H1 (cell line): Measurements from ENCODE around the gene ADRM1. TPM values are rescaled to one million over a fixed set of nuclear protein-coding genes. Genes with fewer than 3 reads are reported as not detected.

Source experiments
- CTCF ChIA-PET: fragments of 300-600 bp; sonication (Branson Sonifier 250); formaldehyde crosslinking; loops from one replicate; lab custom pipeline; 2021; ENCODE audit not compliant: partially characterized antibody; lab: Charles Lee
- POLR2A ChIA-PET: fragments of 300-600 bp; sonication (Branson Sonifier 250); formaldehyde crosslinking; loops from one replicate; lab custom pipeline; 2021; ENCODE audit warnings: inconsistent platforms; ENCODE audit not compliant: partially characterized antibody; lab: Charles Lee
- DNase-seq, 2 experiments: peaks; one replicate each; pipeline versions ENCODE4 v3.0.0 to v3.0.0-alpha.2; 2010 to 2022; ENCODE audit warnings: low spot score in 2 of 2, low read depth in 1 of 2, mixed read lengths in 1 of 2
- FAIRE-seq: peaks from 2 replicates; lab custom pipeline; 2011; peaks lifted over from hg19 to GRCh38; lab: Jason Lieb, UNC
- H2AFZ ChIP-seq: 2 replicates; pipeline ENCODE4 v1.8.1; 2012; ENCODE audit warnings: low read length, inconsistent platforms
- H2AK5ac ChIP-seq: 2 replicates; pipeline ENCODE4 v1.6.1; 2013; ENCODE audit warnings: low read depth, low read length
- H2BK120ac ChIP-seq: replicated peaks from 2 replicates; pipeline ENCODE3; 2013; ENCODE audit warnings: low read depth, low read length, inconsistent platforms
- H2BK12ac ChIP-seq: 2 replicates; pipeline ENCODE4 v1.6.1; 2013; ENCODE audit warnings: low read depth, low read length
- H2BK15ac ChIP-seq: 2 replicates; pipeline ENCODE4 v1.6.1; 2013; ENCODE audit warnings: low read length
- H2BK20ac ChIP-seq: 2 replicates; pipeline ENCODE4 v1.6.1; 2013; ENCODE audit warnings: low read length
- H2BK5ac ChIP-seq: 2 replicates; pipeline ENCODE4 v1.6.1; 2013; ENCODE audit warnings: low read depth, low read length
- H3K14ac ChIP-seq: 2 replicates; pipeline ENCODE4 v1.6.1; 2013; ENCODE audit warnings: inconsistent platforms; ENCODE audit not compliant: insufficient read length
- H3K18ac ChIP-seq: 2 replicates; pipeline ENCODE4 v1.6.1; 2013; ENCODE audit warnings: low read length; ENCODE audit errors: extremely low read depth
- H3K23ac ChIP-seq: 2 replicates; pipeline ENCODE4 v1.6.1; 2013; ENCODE audit warnings: inconsistent platforms; ENCODE audit not compliant: insufficient read length
- H3K23me2 ChIP-seq: 2 replicates; pipeline ENCODE4 v1.6.1; 2013; ENCODE audit warnings: low read depth, low read length
- H3K27ac ChIP-seq: 2 replicates; pipeline ENCODE4 v1.6.1; 2011; ENCODE audit warnings: low read depth, low read length, inconsistent platforms
- H3K27me3 ChIP-seq, 4 experiments: replicated peaks in 1 of 4; 1 replicate in 1 of 4; 2 replicates in 3 of 4; pipeline versions ENCODE4 v1.6.1 to v1.8.1; 2011 to 2013; ENCODE audit warnings: low read length in 3 of 4, mild to moderate bottlenecking in 3 of 4, inconsistent platforms in 2 of 4, mixed read lengths in 2 of 4, moderate library complexity in 1 of 4; ENCODE audit not compliant: control insufficient read depth in 3 of 4, insufficient read depth in 3 of 4; ENCODE audit errors: extremely low read depth in 1 of 4
- H3K36me3 ChIP-seq, 4 experiments: 2 replicates each; pipeline versions ENCODE4 v1.6.1 to v1.8.1; 2011 to 2013; ENCODE audit warnings: mild to moderate bottlenecking in 4 of 4, low read length in 3 of 4, moderate library complexity in 2 of 4, control low read depth in 1 of 4, inconsistent platforms in 1 of 4; ENCODE audit not compliant: insufficient read depth in 4 of 4, control insufficient read depth in 2 of 4
- H3K4ac ChIP-seq: replicated peaks from 2 replicates; pipeline ENCODE3; 2013; ENCODE audit warnings: low read length, low read depth, mixed read lengths, inconsistent platforms; ENCODE audit not compliant: insufficient read length
- H3K4me1 ChIP-seq, 4 experiments: replicated peaks in 1 of 4; 1 replicate in 1 of 4; 2 replicates in 3 of 4; pipeline versions ENCODE4 v1.6.1 to v1.8.1; 2011 to 2013; ENCODE audit warnings: low read length in 3 of 4, inconsistent platforms in 2 of 4, mixed read lengths in 1 of 4; ENCODE audit not compliant: insufficient read depth in 4 of 4, control insufficient read depth in 3 of 4
- H3K4me2 ChIP-seq, 2 experiments: 2 replicates each; pipeline versions ENCODE4 v1.6.1 to v1.8.1; 2011 to 2013; ENCODE audit warnings: low read depth in 2 of 2, low read length in 2 of 2, control low read depth in 1 of 2, inconsistent platforms in 1 of 2, mild to moderate bottlenecking in 1 of 2; ENCODE audit not compliant: insufficient read depth in 1 of 2
- H3K4me3 ChIP-seq, 4 experiments: fragments of 200-600, 300-600 bp in 1 of 4; sonication (generic), shearing (Covaris generic), sonication (Bioruptor Twin) in 1 of 4; 2 replicates each; pipeline versions ENCODE4 v1.5.1 to v1.8.1; 2011 to 2016; ENCODE audit warnings: low read length in 4 of 4, low read depth in 3 of 4, control low read depth in 2 of 4, inconsistent platforms in 2 of 4, mild to moderate bottlenecking in 2 of 4, mixed read lengths in 1 of 4, moderate library complexity in 1 of 4; ENCODE audit not compliant: insufficient read depth in 2 of 4; ENCODE audit errors: extremely low read depth in 1 of 4
- H3K56ac ChIP-seq: replicated peaks from 2 replicates; pipeline ENCODE3; 2013; ENCODE audit warnings: low read depth, mild to moderate bottlenecking, mixed read lengths, low read length, inconsistent platforms; ENCODE audit not compliant: insufficient read length
- H3K79me1 ChIP-seq: 2 replicates; pipeline ENCODE4 v1.6.1; 2013; ENCODE audit warnings: low read depth, low read length, control low read depth
- H3K79me2 ChIP-seq, 2 experiments: 2 replicates each; pipeline versions ENCODE4 v1.6.1 to v1.8.1; 2012 to 2013; ENCODE audit warnings: low read length in 2 of 2, mild to moderate bottlenecking in 2 of 2, inconsistent platforms in 1 of 2; ENCODE audit not compliant: insufficient read depth in 2 of 2, control insufficient read depth in 1 of 2
- H3K9ac ChIP-seq, 4 experiments: replicated peaks in 1 of 4; 1 replicate in 1 of 4; 2 replicates in 3 of 4; pipeline versions ENCODE4 v1.6.1 to v1.8.1; 2011 to 2013; ENCODE audit warnings: low read depth in 3 of 4, low read length in 3 of 4, control low read depth in 2 of 4, mild to moderate bottlenecking in 2 of 4, moderate library complexity in 2 of 4, inconsistent platforms in 1 of 4; ENCODE audit errors: extremely low read depth in 1 of 4
- H3K9me3 ChIP-seq, 2 experiments: 2 replicates each; pipeline versions ENCODE4 v1.6.1 to v1.8.1; 2012 to 2013; ENCODE audit warnings: mild to moderate bottlenecking in 2 of 2, moderate library complexity in 2 of 2, control low read depth in 1 of 2, inconsistent platforms in 1 of 2, low read depth in 1 of 2, low read length in 1 of 2, mixed read lengths in 1 of 2; ENCODE audit not compliant: insufficient read depth in 2 of 2
- H4K20me1 ChIP-seq, 2 experiments: replicated peaks in 1 of 2; 2 replicates each; pipeline versions ENCODE3 to v1.8.1; 2011 to 2013; ENCODE audit warnings: inconsistent platforms in 2 of 2, low read length in 2 of 2, mild to moderate bottlenecking in 1 of 2; ENCODE audit not compliant: insufficient read depth in 2 of 2, control insufficient read depth in 1 of 2
- H4K5ac ChIP-seq: 2 replicates; pipeline ENCODE4 v1.6.1; 2013; ENCODE audit warnings: low read length, low read depth, mixed read lengths, inconsistent platforms; ENCODE audit not compliant: insufficient read length
- H4K8ac ChIP-seq: 2 replicates; pipeline ENCODE4 v1.8.0; 2013; ENCODE audit warnings: mild to moderate bottlenecking, moderate library complexity, low read length, inconsistent platforms; ENCODE audit not compliant: insufficient read depth; ENCODE audit errors: extremely low read depth
- H4K91ac ChIP-seq: replicated peaks from 2 replicates; pipeline ENCODE3; 2013; ENCODE audit warnings: low read length, mixed read lengths, inconsistent platforms; ENCODE audit not compliant: insufficient read length
- ATF3 ChIP-seq: IDR thresholded peaks from 2 replicates; pipeline ENCODE4 v1.6.1; 2011; ENCODE audit warnings: low read depth, mild to moderate bottlenecking, low read length; ENCODE audit not compliant: insufficient read depth
- BACH1 ChIP-seq: IDR thresholded peaks from 2 replicates; pipeline ENCODE4 v1.6.1; 2012; ENCODE audit warnings: low read length, improper control_type of control experiment
- CBX5 ChIP-seq: fragments of 300-800, 300-1000 bp; sonication (generic); IDR thresholded peaks from 2 replicates; pipeline ENCODE4 v1.7.1; 2016; ENCODE audit warnings: antibody characterized with exemption, low read length, low read depth
- CEBPB ChIP-seq: IDR thresholded peaks from 2 replicates; pipeline ENCODE4 v1.6.1; 2012; ENCODE audit warnings: low read depth, low read length
- FOSL1 ChIP-seq: IDR thresholded peaks from 2 replicates; pipeline ENCODE4 v1.6.1; 2011; ENCODE audit warnings: mild to moderate bottlenecking, low read depth, low read length, moderate library complexity; ENCODE audit not compliant: insufficient read depth
- GABPA ChIP-seq: IDR thresholded peaks from 2 replicates; pipeline ENCODE4 v1.6.1; 2011; ENCODE audit warnings: mild to moderate bottlenecking, low read length, moderate library complexity, borderline replicate concordance; ENCODE audit not compliant: insufficient read depth
- JUND ChIP-seq: IDR thresholded peaks from 2 replicates; pipeline ENCODE4 v1.6.1; 2011; ENCODE audit warnings: mild to moderate bottlenecking, improper control_type of control experiment, low read length
- NRF1 ChIP-seq: IDR thresholded peaks from 2 replicates; pipeline ENCODE4 v1.6.1; 2011; ENCODE audit warnings: mild to moderate bottlenecking, low read depth, low read length, improper control_type of control experiment
- RNF2 ChIP-seq: fragments of 200-900, 300-1000 bp; sonication (generic); IDR thresholded peaks from 2 replicates; pipeline ENCODE4 v1.7.1; 2016; ENCODE audit warnings: borderline replicate concordance, low read depth, mild to moderate bottlenecking, antibody characterized with exemption, low read length; ENCODE audit not compliant: poor library complexity, severe bottlenecking; ENCODE audit errors: missing control alignments
- TAF7 ChIP-seq: optimal IDR thresholded peaks from 2 replicates; pipeline ENCODE3; 2011; ENCODE audit warnings: low read depth, mild to moderate bottlenecking, inconsistent platforms, low read length, moderate library complexity, borderline replicate concordance
- TCF12 ChIP-seq: IDR thresholded peaks from 2 replicates; pipeline ENCODE4 v1.6.1; 2011; ENCODE audit warnings: low read depth, mild to moderate bottlenecking, low read length
- WGBS, 2 experiments: shearing (Covaris generic) in 1 of 2; methylation state at CpG; one replicate each; pipeline versions ENCODE4 v1.1.6 to v1.1.7; 2013 to 2015; ENCODE audit warnings: low lambda C conversion rate in 2 of 2, mixed read lengths in 2 of 2, inconsistent platforms in 1 of 2, low coverage in 1 of 2, missing lambda C conversion rate in 1 of 2; ENCODE audit not compliant: insufficient replicate concordance in 2 of 2, insufficient coverage in 1 of 2, insufficient read length in 1 of 2; ENCODE audit errors: extremely low coverage in 1 of 2, missing lambda C conversion rate in 1 of 2; 5-methylcytosine and 5-hydroxymethylcytosine counted together
- polyA plus RNA-seq, 7 experiments: library from polyadenylated mRNA; depleted of rRNA in 3 of 7; stranded (reverse) in 5 of 7; unstranded in 2 of 7; fragments of >200 nt in 5 of 7; fragments of 200-250 nt in 2 of 7; gene quantifications; 1 replicate in 5 of 7; 2 replicates in 1 of 7; 4 replicates in 1 of 7; pipeline versions ENCODE4 v1.2.1 to v1.2.3, GENCODE V29; 2011 to 2013; ENCODE audit warnings: missing spikeins in 2 of 7, mixed read lengths in 2 of 7
- total RNA-seq: library from RNA; stranded (reverse); fragmentation: NEBNext Ultra II Directional; extraction: Animal tissue kit (Norgen Biotek cat#: 25700); gene quantifications from 2 replicates; pipeline ENCODE4 v1.2.1, GENCODE V29; 2021

ADRM1 gene
- total and polyA plus RNA-seq, 2 of the 8 experiments (the other 6 are each of a cell fraction or from before 2014, with no cell fraction given), result 126 to 214 TPM

DNA sequence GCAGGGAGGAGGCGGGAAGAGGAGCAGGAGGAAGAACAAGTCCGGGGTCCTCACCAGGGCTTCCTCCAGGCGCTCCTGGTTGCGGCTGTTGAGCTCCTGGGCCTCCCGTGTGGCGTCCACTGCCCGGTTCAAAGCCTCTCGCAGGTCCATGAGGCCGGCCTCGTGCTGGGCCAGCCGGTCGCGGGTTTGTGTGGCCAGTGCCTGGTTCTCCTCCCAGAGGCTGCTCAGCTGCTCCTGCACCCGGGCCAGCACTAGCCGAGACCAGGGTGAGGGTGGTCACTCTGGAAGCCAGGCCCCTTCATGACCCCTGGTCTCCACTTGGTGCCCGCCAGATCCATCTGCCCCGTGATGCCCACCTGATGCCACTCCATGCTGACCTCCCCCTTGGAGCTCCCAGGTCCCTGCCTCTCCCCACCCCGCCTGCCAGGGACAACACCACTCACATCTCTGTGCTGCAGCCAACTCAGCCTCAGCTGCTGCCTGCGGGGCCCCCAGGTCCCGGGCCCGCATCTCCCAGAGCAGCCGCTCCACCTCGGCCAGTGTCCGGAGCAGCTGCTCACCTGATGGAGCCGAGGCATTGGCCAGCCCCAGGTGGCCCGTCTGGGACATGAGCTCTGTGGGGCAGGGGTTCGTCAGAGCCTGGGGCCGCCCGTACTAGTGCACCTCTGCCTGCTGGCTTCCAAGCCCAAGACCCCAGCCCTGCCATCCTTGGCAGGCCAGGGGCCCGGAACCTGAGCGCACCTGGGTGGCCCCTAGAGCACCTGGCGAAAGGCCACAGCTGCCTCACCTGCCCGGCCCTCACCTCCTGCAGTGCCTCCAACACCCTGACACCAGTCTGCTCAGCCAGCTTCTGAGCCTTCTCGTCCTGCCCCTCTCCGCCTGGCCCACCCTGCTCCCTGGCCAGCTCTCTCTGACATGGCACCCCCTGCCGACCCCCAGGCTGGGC lies 15.9 kb downstream of the ADRM1 start:
- H3K79me2 ChIP-seq, result no peaks in the 10 kb centered on the region; a peak in 1 of 4 replicates
- no peak overlapping the region for H4K5ac ChIP-seq
- H3K4me1 ChIP-seq, result no peaks in the 10 kb centered on the region
- no peak overlapping the region for H3K9ac ChIP-seq
- H3K23me2 ChIP-seq, result no peaks in the 10 kb centered on the region
- no peak overlapping the region for H3K23ac ChIP-seq
- no peak overlapping the region for H2BK5ac ChIP-seq
- H3K4me2 ChIP-seq, result no peak overlapping the region
- no peak overlapping the region for H2BK20ac ChIP-seq
- no peak overlapping the region for H3K18ac ChIP-seq
- H3K27me3 ChIP-seq, result no peaks in the 10 kb centered on the region
- peaks cover 0 to 32% of the 10 kb centered on the region in 2 experiments; a peak in 2 of 4 replicates for H3K9me3 ChIP-seq
- peaks cover 44 to 84% (median 69%) of the 10 kb centered on the region in 4 experiments for H3K36me3 ChIP-seq
- H3K27ac ChIP-seq, result no peak overlapping the region
- H4K91ac ChIP-seq, result no peak overlapping the region
- H3K4ac ChIP-seq, result no peak overlapping the region
- ChIA-PET CTCF (interaction anchor here (0.8 to 0.9 kb wide), 2 partner anchors 51 to 66 kb away, joined by 3 to 4 read pairs; no protein-coding TSS in a partner anchor), POLR2A (interaction anchor here (0.8 to 3.4 kb wide), 8 partner anchors 10 to 50 kb away, joined by 3 to 40 read pairs (median 4); no protein-coding TSS in a partner anchor)
- no peak overlapping the region for H3K4me3 ChIP-seq
- H2BK120ac ChIP-seq, result no peak overlapping the region
- no peak for DNase-seq
- H4K8ac ChIP-seq, result peak overlapping the region; percentile 68
- no peak for FAIRE-seq
- no peaks in the 10 kb centered on the region for H3K79me1 ChIP-seq
- H4K20me1 ChIP-seq, result peaks cover 0 to 4% of the 10 kb centered on the region in 2 experiments
- H2BK15ac ChIP-seq, result no peak overlapping the region
- WGBS, 2 experiments, result 95% methylated on average over 28 of the region's 36 CpGs; no CpG with 5 or more reads in 1 of the 2 experiments
- H3K56ac ChIP-seq, result no peak overlapping the region
- H2AFZ ChIP-seq, result no peak overlapping the region
- H3K14ac ChIP-seq, result no peak overlapping the region
- H2AK5ac ChIP-seq, result no peak overlapping the region
- no peak overlapping the region for H2BK12ac ChIP-seq
- TF ChIP-seq TAF7 (no peak), CBX5 (no peak), NRF1 (no peak), RNF2 (no peak), GABPA (no peak), BACH1 (no peak), TCF12 (no peak), CEBPB (no peak), FOSL1 (no peak), JUND (no peak), ATF3 (no peak)
